Measurements from ENCODE around the gene KIAA1217.

- TF ChIP-seq CTCF (IDR thresholded peaks at IDR 0.05; ENCODE audit: borderline replicate concordance, extremely low read depth, low read length, poor library complexity, severe bottlenecking) = no peak
- TF ChIP-seq EZH2 (IDR thresholded peaks at IDR 0.05; ENCODE audit: borderline replicate concordance, low read depth, low read length, severe bottlenecking) = no peak
Measured at GRCh38 chr10:24311888-24312287, 103.0 kb downstream of the KIAA1217 start.
